Activated CD8-positive, alpha-beta memory T cell treated with anti-CD3 and anti-CD28 coated beads, Interleukin-2, amount 50 U/mL, for 24 hours (primary cell): ENCODE data around the gene ATP13A2.

Experiments used
- DNase-seq: peaks from one replicate; pipeline ENCODE4 v3.0.0-alpha.2; 2020; ENCODE audit errors: extremely low read depth

ATP13A2 gene

DNA sequence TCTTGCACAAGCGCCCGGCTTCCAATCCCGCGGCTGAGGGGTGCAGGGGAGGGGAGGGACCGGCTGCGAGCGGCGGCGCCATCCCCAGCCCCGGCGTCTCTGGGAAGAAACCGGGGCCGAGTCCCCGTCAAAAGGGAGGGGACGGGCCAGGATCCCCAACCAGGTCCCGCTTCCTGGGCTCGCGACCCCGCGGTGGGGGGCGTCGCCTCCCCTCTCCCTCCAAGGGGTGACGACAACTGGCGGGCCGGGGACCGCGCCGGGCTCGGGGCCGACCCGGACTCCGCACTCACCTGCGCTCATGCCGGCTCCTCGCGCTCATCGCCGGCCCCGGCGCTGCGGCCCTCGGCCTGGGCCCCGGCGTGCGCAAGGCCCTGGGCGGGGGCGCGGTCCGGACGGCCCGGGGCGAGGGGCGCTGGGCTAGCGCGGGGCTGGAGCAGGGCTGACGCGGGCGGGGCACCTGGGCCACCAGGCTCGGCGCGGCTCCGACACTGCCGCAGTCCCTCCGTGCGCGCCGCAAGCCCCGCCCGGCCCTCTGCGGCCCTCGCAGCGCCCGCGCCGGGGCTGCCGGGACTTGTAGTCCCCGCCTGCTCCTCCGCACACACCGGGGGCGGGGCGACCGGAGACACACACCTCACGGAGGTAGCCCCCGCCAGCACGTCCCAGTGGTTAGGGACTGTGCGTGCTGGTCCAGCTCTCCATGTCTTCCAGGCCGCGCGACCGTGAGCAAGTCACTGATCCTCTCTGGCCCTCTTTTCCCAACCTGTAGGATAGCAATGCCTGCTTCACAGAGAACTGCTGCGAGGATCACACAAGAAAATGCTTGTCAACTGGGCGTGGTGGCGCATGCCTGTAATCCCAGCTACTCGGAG, at the start of gene ATP13A2:
Gene ATP13A2 (minus strand): TSS at position 490 of the 869 bp plus-strand sequence. CDS start 190 bp downstream, at position 300.
- DNase-seq: peak; percentile 26

DNA sequence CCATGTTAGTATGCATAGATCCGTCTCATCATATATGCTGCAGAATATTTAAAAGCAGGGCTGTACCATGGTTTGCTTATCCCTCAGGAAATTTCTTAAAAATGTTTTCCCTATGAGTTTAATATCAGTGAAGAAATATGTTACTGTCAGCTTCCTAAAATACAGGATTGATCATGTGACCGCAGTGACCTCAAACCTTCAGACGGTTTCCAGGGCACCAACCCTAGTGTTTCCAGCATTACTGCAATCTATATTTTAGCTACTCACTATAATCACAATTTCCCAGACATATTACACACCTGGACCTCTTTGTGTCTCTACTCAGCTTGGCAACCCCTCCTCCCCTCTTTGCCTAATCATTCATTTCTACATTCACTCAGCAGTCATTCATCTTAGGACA, 49.8 kb upstream of the ATP13A2 start:
- DNase-seq: no peak

DNA sequence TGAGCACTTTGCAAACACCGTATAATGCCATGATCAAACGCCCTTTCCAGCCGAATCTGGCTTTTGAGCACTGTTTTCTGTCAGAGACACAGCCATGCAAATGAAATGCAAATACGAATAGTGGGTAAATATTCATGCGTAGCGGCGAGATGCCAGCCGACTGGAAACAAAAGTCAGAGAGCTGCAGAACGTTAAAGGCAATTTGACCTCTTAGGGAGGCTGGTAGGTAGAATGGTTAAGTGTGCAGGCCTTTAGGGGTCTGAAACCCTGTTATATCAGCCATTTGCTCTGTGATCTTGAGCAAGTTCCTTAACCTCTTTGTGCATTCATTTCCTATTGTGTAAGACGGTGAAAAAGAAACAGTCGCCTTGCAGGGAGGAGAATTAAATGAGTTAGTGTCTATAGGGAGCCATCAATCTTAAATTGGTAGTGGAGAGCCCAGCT, 48.6 kb upstream of the ATP13A2 start:
- no peak for DNase-seq

DNA sequence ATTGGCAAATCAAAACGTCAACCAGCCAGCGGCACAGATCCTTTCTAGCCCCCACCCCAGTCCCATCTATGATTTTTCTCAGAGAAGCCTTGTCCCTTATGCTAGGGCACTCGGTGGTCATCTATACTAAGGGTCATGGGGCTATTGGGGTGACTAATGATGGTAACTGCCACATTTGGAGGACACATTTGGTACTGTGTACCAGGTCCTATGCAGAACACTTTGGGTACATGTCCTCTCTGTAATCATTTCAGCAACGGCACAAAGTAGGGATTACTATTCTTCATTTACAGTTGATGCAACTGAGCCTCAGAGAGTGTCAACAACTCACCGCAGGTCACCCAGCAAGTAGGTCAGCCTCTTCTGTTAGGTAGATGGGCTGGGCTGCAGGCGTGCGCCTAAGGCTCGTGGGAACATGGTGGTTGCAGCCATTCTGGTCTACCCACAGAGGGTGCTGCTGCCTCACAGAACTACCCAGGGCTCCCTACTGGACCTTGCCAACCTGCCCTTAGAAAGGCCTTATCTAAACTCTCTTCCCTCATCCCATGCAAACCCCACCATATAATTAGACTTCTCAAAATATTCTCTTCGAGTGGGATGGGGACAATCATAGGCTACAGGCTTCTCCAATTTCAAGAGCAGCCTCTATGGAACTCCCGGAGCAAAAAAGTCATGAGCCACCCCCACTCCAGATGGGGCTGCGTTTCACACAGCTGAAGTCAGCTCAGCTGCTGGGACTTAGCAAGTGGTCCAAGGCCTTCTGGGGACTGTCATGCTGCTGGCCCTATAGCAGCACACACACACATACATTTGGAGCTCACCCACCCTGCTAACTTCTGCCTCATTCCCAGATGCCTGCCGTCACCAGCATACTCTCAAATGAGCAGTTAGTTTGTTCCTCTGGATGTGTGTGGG, 47.9 kb upstream of the ATP13A2 start:
- DNase-seq: no peak

DNA sequence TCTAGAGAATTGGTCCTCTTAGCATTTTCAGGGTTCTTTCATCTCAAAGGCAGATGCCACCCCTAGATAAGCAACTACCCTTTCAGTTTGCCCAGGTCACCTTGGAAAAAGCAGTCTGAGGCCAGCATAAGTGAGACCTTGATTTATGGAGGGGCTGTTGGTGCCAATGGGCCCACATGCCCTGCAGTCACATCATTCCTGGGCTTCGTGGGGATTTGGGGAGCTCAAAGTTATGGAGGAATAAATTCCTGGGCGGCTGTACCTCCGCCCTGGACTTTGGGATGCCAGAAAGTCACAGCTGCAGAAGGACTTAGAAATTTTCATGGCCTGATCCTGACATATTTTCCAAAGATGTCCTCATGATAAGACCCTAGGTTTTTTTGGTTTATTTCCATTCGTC, 44.8 kb upstream of the ATP13A2 start:
- no peak for DNase-seq

DNA sequence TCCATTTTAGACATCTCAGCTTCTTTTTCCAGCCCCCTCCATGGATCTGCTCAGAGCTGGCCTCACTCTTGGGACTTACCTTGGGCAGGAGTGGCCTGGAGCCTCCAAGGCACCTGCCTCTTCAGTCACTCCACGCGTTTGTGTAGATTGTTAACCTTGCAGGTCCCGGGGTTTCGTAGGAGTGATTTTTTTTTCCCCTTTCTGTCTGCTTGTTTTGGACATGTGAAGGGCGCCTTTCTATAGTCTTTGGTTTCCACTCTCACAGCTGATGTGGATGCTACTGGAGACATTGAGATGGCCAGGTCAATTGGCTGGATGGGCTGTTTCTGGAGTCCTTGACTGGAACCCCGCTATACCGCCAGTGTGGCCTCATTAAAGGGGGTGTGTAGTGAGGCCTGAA, 44.1 kb upstream of the ATP13A2 start:
- no peak for DNase-seq

- DNase-seq: peak; percentile 99
Observed at GRCh38 chr1:17053685-17054410, 42.1 kb upstream of the ATP13A2 start, which contains the start of gene SDHB. SDHB (minus strand) TSS chr1:17054032; CDS start chr1:17054019, 13 bp downstream.

DNA sequence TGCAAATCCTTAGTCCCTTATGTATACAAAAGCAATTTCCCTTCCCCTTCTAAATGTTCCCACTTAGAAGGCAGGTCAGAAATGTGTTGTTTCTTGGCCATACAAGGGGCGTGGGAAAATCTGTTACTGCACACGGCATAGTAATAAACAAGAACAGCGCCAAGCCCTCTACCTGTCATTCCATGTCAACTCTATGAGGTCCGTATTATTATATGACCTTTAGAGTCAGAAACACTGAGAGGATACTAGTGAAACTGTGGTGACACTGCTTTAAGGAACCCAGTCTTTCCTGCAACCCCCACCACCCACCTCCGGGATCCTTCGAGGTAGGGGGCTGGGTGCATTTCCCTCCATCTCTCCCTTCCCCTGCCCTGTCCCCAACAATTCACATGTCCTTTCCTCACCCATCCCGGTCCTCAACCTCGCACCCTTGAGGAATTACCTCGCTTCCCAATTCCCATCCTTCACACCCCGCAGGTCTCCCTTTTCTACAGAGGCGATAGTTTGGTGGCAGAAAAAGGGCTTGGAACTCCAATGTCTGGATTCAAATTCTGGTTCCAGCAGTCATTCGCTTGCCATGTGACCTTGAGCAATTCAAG, 41.5 kb upstream of the ATP13A2 start:
- DNase-seq: no peak

GRCh38 chr1:17052641-17053040, 40.9 kb upstream of the ATP13A2 start:
- no peak for DNase-seq

GRCh38 chr1:17052038-17052437, 40.3 kb upstream of the ATP13A2 start:
- no peak for DNase-seq

GRCh38 chr1:17047924-17048323, 36.2 kb upstream of the ATP13A2 start:
- no peak for DNase-seq

DNA sequence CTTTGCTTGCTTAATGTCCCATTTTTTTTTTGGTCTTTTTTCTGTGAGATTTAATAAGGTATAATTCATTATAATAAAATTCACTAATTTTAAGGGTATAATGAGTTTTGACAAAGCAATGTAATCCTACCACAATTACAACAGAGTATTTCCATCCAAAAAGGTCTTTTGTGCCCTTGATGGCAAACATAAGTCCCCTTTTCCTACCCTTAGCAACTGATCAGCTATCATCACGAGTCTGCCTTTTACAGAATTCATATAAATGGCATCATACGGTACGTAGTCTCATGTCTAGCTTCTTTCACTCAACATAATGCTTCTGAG, 34.6 kb upstream of the ATP13A2 start:
- DNase-seq: no peak

DNA sequence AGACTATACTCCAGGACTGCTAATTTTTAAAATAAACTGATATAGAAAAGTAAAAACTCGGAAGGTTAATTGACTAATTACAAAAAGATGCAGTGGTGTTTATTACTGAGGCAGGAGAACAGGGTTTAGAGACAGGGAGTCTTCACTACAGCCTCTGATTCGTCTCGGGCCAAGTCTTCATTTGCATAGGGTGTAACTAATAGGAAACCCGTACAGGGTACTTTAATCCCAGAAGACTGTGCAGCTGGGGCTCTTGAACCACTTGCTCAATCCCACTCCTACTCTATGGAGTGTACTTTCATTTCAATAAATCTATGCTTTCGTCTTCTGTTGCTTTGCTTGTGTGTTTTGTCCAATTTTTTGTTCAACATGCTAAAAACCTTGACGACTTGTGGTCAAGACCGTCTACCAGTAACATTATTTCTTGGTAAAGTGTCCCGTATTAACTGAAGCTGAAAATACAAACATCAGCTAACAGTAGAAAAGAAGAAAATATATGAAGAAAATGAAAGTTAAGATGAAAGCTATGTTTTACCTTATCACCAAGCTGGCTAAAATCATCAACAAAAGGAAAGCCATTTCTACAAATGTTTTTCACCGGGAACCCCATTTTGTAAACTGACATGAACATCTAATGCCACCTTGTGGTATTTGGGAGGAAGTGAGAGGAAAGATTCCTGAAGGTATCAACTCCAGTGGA, 34.1 kb upstream of the ATP13A2 start:
- DNase-seq: no peak

DNA sequence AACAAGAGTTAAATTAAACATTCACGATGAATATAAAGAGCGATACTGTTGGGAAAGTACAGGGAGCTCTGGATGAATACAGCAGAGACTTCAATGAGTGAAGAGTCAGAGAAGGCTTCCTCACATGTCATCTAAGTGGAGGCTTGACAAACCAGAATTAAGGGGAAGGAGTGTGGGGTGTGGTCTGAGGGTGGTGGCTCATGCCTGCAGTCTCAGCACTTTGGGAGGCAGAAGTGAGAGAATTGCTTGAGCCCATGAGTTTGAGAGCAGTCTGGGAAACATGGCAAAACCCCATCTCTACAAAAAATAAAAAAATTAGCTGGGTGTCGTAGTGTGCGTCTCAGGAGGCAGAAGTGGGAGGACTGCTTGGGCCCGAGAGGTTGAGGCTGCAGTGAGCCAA, 33.4 kb upstream of the ATP13A2 start:
- DNase-seq: no peak

DNA sequence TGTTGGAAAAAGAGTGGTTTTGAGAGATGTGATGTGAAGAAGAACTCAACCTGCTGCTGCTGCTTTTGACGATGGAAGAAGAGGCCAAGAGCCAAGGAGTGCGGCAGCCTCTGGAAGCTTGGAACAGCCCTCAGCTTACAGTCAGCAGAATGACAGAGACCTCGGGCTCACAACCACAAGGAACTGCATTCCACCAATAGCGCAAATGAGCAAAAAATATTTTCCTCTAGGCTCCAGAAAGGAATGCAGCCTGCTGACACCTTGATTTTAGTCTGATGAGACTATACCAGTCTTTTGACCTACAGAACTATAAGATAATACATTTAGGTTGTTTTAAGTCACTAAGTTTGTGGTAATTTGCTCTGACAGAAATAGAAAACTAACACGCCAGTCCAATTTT, 31.9 kb upstream of the ATP13A2 start:
- DNase-seq: no peak

DNA sequence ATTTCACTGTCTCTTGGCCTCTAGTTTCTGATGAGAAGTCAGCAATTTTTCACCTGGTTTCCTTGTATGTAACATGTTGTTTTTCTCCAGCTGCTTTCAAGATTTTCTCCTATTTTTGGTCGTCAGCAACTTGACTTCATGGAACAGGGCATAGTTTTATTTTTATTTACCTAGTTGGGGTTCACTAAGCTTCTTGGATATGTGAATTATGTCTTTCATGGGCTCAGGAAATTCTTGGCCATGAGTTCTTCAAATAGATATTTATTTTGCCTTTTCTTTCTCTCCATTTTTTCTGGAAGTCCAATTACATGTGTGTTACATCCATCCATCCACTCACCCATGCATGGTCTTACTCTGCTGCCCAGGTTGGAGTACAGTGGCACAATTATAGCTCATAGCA, 28.4 kb upstream of the ATP13A2 start:
- no peak for DNase-seq

GRCh38 chr1:17039522-17039921, 27.8 kb upstream of the ATP13A2 start:
- DNase-seq: no peak

DNA sequence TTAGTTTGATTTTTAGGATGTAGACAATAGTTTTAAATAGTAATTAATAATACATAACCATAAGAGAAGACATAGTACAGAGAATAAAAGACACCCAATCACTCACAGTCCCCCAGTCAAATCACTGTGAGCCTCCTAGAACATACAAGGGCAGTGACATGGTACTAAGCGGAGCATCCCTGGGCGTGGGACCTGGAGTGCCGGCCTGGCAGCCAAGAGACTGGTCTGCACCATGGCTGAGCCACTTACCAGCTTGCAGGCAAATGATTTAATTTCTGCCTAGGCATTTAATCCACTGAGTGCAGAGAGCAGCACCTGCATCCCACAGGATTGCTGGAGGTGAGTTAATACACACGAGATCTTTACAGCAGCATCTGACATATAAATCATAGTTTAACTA, 21.8 kb upstream of the ATP13A2 start:
- no peak for DNase-seq

- no peak for DNase-seq
Observed at GRCh38 chr1:17032741-17033140, 21.0 kb upstream of the ATP13A2 start.

DNA sequence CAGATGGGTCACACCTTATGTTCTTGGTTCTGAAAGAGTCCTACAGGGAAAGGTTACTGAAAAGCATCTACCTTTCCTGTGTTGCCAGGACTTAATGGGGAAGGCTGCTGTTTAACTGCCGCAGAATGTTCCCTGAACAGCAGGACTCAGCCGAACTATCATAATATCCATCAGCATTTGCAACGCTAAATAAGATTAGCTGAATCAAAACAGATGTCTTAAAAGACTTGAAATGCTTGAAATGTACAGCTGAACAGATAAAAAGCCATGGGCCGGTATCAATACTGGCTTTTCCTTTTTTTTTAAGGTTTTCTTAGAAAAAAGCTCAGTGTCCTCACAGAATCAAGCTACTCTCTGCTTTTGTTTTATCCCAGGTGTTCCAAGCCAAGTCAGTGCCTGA, 19.7 kb upstream of the ATP13A2 start:
- DNase-seq: no peak

DNA sequence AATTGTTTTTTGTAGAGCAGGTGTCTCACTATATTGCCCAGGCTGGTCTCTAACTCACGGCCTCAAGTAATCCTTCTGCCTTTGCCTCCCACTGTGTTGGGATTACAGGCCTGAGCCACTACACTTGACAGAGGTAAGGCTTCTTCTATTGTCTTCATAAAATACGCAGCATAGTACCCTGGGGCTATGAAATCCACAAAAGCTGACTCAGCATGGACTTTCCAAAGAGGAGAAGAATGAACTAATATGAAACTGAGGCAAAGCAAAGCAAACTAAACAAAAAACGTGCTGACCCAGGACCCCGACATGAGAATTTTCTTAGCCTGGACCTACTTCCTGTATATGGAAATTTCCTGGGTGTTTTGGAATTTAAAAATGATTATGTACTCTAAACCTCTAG, 18.5 kb upstream of the ATP13A2 start:
- DNase-seq: no peak
